ENCODE measurements around the gene NPDC1. TPM values are rescaled to one million over a fixed set of nuclear protein-coding genes. Genes with fewer than 3 reads are reported as not detected.

Gene NPDC1
- total and polyA plus RNA-seq, 2 donors (not counting 1 experiment from before 2014, with no cell fraction given): 0.17 to 0.19 TPM

DNA sequence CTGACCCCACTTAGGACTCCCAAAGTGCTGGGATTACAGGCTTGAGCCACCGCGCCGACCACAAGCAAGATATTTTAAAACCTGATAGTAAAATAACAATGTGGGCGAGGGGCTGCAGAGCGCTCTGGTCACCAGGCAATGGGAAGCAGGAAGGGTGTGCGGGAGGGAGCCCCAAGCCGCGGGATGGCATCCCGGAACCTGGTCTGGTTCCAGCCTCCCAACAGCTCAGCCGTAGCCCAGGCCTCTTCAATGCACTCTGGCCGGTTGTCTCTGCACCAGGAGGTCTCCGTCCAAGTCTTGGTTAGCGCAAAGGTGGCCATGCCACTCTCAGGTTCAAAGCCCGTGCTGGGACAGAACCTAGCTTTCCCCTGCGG is 30.6 kb upstream of the NPDC1 start:
- WGBS (ENCODE audit: insufficient coverage): 71% methylated on average over 13 of the region's 15 CpGs
- Mint-ChIP-seq H3K4me3 (peak overlapping the region; percentile 78), H3K9me3 (ENCODE audit: insufficient read depth) (no peaks in the 10 kb centered on the region), H3K4me1 (peaks cover 19% of the 10 kb centered on the region), H3K27me3 (no peaks in the 10 kb centered on the region), H3K27ac (peak overlapping the region; percentile 80)
- Histone ChIP-seq H3K9me3 (ENCODE audit: control extremely low read depth in 1 of 3, control insufficient read depth in 2 of 3, insufficient read depth in 1 of 3, low read length in 2 of 3) (no peaks in the 10 kb centered on the region), H4K20me1 (ENCODE audit: control insufficient read depth, insufficient read depth, low read length, poor library complexity, severe bottlenecking) (peaks cover 26% of the 10 kb centered on the region), H3K9ac (ENCODE audit: low read length) (peak overlapping the region; percentile 53), H3K36me3 (replicated peaks in 1 of 2; ENCODE audit: control extremely low read depth in 1 of 2, control insufficient read depth in 1 of 2, extremely low read depth in 1 of 2, insufficient read depth in 2 of 2, low read length in 1 of 2) (peaks cover 0 to 21% of the 10 kb centered on the region in 2 experiments), H3K4me3 (ENCODE audit: control extremely low read depth in 1 of 5, extremely low read depth in 1 of 5, insufficient read depth in 1 of 5, low read depth in 2 of 5, low read length in 4 of 5) (peak overlapping the region in 4 of 5 experiments; percentile 25 to 52 (median 39)), H3K4me1 (ENCODE audit: control insufficient read depth in 2 of 2, insufficient read depth in 2 of 2, low read length in 2 of 2) (peaks cover 11 to 23% of the 10 kb centered on the region in 2 donors), H2AFZ (ENCODE audit: insufficient read depth, low read depth, low read length, poor library complexity, severe bottlenecking) (peak overlapping the region; percentile 69), H3K27ac (ENCODE audit: low read length in 2 of 2) (peak overlapping the region in 1 of 2 donors; percentile 65), H3K27me3 (replicated peaks in 1 of 4; ENCODE audit: control extremely low read depth in 1 of 4, control insufficient read depth in 3 of 4, insufficient read depth in 4 of 4, low read length in 3 of 4) (no peaks in the 10 kb centered on the region), H3K4me2 (replicated peaks; ENCODE audit: low read depth, low read length, poor library complexity, severe bottlenecking) (peak overlapping the region; percentile 96), H3K79me2 (ENCODE audit: control insufficient read depth, insufficient read depth, low read length) (peaks cover 12% of the 10 kb centered on the region)
- no peak for DNase-seq
- intact Hi-C loops (cut with micrococcal nuclease): loop anchor here (1.0 kb wide), 1 partner anchor 10 kb away; the partner anchor contains the start of gene MAN1B1
- CTCF ChIA-PET: interaction anchor here (1.0 to 2.8 kb wide), 6 partner anchors 9 to 41 kb away, joined by 3 to 13 read pairs (median 7); partner anchors contain the start of genes MAN1B1 and NPDC1
- POLR2A ChIA-PET: interaction anchor here (0.5 to 2.0 kb wide), 5 partner anchors 8 to 293 kb away, joined by 3 to 17 read pairs (median 6); partner anchors contain the start of gene MAN1B1
- no peak for TF ChIP-seq EZH2 (IDR thresholded peaks at IDR 0.05; ENCODE audit: borderline replicate concordance, insufficient read depth, low read depth, low read length, poor library complexity, severe bottlenecking)
- TF ChIP-seq, protein P1, sequence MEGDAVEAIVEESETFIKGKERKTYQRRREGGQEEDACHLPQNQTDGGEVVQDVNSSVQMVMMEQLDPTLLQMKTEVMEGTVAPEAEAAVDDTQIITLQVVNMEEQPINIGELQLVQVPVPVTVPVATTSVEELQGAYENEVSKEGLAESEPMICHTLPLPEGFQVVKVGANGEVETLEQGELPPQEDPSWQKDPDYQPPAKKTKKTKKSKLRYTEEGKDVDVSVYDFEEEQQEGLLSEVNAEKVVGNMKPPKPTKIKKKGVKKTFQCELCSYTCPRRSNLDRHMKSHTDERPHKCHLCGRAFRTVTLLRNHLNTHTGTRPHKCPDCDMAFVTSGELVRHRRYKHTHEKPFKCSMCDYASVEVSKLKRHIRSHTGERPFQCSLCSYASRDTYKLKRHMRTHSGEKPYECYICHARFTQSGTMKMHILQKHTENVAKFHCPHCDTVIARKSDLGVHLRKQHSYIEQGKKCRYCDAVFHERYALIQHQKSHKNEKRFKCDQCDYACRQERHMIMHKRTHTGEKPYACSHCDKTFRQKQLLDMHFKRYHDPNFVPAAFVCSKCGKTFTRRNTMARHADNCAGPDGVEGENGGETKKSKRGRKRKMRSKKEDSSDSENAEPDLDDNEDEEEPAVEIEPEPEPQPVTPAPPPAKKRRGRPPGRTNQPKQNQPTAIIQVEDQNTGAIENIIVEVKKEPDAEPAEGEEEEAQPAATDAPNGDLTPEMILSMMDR (IDR thresholded peaks at IDR 0.05): no peak
- ATAC-seq (ENCODE audit: low read depth): no peak

DNA sequence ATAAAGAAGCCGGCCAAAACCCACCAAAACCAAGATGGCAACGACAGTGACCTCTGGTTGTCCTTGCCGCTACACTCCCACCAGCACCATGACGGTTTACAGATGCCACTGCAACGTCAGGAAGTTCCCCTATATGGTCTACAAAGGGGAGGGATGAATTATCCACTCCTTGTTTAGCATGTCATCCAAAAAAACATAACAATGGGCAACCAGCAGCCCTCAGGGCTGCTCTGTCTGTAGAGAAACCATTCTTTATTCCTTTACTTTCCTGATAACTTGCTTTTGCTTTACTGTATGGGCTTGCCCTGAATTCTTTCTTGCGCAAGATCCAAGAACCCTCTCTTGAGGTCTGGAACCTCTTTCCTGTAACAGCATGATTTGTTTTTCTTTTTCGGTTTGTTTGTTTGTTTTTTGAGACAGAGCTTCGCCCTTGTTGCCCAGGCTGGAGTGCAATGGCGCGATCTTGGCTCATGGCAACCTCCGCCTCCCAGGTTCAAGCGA is 29.3 kb upstream of the NPDC1 start:
- Histone ChIP-seq H3K4me2 (replicated peaks; ENCODE audit: low read depth, low read length, poor library complexity, severe bottlenecking) (no peak overlapping the region), H3K4me3 (ENCODE audit: control extremely low read depth in 1 of 5, extremely low read depth in 1 of 5, insufficient read depth in 1 of 5, low read depth in 2 of 5, low read length in 4 of 5) (no peak overlapping the region), H4K20me1 (ENCODE audit: control insufficient read depth, insufficient read depth, low read length, poor library complexity, severe bottlenecking) (peaks cover 23% of the 10 kb centered on the region), H3K9ac (ENCODE audit: low read length) (no peak overlapping the region), H3K36me3 (replicated peaks in 1 of 2; ENCODE audit: control extremely low read depth in 1 of 2, control insufficient read depth in 1 of 2, extremely low read depth in 1 of 2, insufficient read depth in 2 of 2, low read length in 1 of 2) (peaks cover 0 to 12% of the 10 kb centered on the region in 2 experiments), H3K79me2 (ENCODE audit: control insufficient read depth, insufficient read depth, low read length) (peaks cover 12% of the 10 kb centered on the region), H2AFZ (ENCODE audit: insufficient read depth, low read depth, low read length, poor library complexity, severe bottlenecking) (no peak overlapping the region), H3K27me3 (replicated peaks in 1 of 4; ENCODE audit: control extremely low read depth in 1 of 4, control insufficient read depth in 3 of 4, insufficient read depth in 4 of 4, low read length in 3 of 4) (no peaks in the 10 kb centered on the region), H3K4me1 (ENCODE audit: control insufficient read depth in 2 of 2, insufficient read depth in 2 of 2, low read length in 2 of 2) (peaks cover 17 to 34% of the 10 kb centered on the region in 2 donors), H3K9me3 (ENCODE audit: control extremely low read depth in 1 of 3, control insufficient read depth in 2 of 3, insufficient read depth in 1 of 3, low read length in 2 of 3) (no peaks in the 10 kb centered on the region), H3K27ac (ENCODE audit: low read length in 2 of 2) (no peak overlapping the region)
- ATAC-seq (ENCODE audit: low read depth): no peak
- peak; percentile 17 for DNase-seq
- ChIA-PET CTCF (interaction anchor here (1.9 to 2.8 kb wide), 4 partner anchors 8 to 46 kb away, joined by 4 to 13 read pairs (median 11); partner anchors contain the start of genes MAN1B1 and NPDC1), POLR2A (interaction anchor here (0.5 to 1.0 kb wide), 2 partner anchors 12 to 173 kb away, joined by 3 to 5 read pairs; partner anchors contain the start of gene MAN1B1)
- peaks cover 31% of the 10 kb centered on the region for H3K4me1 Mint-ChIP-seq
- 100% methylated on average over 4 of the region's 12 CpGs for WGBS (ENCODE audit: insufficient coverage)
- TF ChIP-seq EZH2 (IDR thresholded peaks at IDR 0.05; ENCODE audit: borderline replicate concordance, insufficient read depth, low read depth, low read length, poor library complexity, severe bottlenecking): no peak
- TF ChIP-seq, protein P1 (IDR thresholded peaks at IDR 0.05): no peak
- no peaks in the 10 kb centered on the region for H3K27me3 Mint-ChIP-seq
- H3K9me3 Mint-ChIP-seq (ENCODE audit: insufficient read depth): no peaks in the 10 kb centered on the region
- intact Hi-C loops (cut with micrococcal nuclease): no loop called here
- H3K27ac Mint-ChIP-seq: no peak overlapping the region
- H3K4me3 Mint-ChIP-seq: no peak overlapping the region

Measured in B cell (primary cell).